Measurements from ENCODE around the gene PI4KA. TPM values are rescaled to one million over a fixed set of nuclear protein-coding genes. Genes with fewer than 3 reads are reported as not detected.

The PI4KA gene
- total RNA-seq, 6 experiments from 2014 or later = 51.0 to 61.3 (median 57.2) TPM

DNA sequence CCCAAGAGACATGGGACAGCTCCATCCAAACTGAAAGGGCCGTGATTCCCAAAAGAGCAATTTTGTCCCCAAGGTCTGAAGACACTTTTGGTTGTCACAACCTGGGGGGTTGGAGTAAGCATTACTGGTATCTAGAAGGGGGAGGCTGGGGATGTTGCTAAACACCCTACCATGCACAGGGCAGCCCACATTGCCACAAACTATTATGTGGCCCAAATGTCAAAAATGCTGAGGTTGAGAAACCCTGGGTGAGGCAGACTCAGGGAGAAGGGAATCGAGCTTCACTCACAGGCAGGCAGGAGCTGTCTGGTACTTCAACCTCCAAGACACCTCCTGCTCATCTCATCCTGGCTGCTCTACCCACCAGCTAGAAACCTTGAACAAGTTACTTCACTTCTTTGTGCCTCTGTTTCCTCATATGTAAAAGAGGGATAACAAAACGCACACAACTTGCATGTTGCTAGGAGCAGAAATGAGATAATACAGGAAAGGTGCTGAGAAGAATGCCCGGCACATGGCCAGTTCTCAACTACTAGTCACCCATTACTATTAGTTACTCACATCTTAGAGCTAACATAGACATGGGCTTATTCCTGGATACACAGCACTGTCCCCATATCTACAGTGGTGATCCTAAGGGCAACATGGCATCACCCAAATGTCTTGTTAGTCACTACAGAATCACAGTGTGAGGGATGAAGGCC, 75.9 kb downstream of the PI4KA start:
- peaks cover 42% of the 10 kb centered on the region for H3K4me1 Mint-ChIP-seq (ENCODE audit: low read depth)
- H3K36me3 Mint-ChIP-seq (ENCODE audit: low read depth) = peaks cover 6% of the 10 kb centered on the region; the same call in 1 of the 2 replicates
- H3K27ac Mint-ChIP-seq = peak overlapping the region; percentile 72; the same call in 1 of the 2 replicates
- peaks cover 1% of the 10 kb centered on the region for H3K27me3 Mint-ChIP-seq (ENCODE audit: insufficient read depth)
- no peaks in the 10 kb centered on the region for H3K9me3 Mint-ChIP-seq
- H3K4me3 Mint-ChIP-seq = no peak overlapping the region
- DNase-seq = no peak
- TF ChIP-seq, protein P1, sequence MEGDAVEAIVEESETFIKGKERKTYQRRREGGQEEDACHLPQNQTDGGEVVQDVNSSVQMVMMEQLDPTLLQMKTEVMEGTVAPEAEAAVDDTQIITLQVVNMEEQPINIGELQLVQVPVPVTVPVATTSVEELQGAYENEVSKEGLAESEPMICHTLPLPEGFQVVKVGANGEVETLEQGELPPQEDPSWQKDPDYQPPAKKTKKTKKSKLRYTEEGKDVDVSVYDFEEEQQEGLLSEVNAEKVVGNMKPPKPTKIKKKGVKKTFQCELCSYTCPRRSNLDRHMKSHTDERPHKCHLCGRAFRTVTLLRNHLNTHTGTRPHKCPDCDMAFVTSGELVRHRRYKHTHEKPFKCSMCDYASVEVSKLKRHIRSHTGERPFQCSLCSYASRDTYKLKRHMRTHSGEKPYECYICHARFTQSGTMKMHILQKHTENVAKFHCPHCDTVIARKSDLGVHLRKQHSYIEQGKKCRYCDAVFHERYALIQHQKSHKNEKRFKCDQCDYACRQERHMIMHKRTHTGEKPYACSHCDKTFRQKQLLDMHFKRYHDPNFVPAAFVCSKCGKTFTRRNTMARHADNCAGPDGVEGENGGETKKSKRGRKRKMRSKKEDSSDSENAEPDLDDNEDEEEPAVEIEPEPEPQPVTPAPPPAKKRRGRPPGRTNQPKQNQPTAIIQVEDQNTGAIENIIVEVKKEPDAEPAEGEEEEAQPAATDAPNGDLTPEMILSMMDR (IDR thresholded peaks at IDR 0.05) = no peak

DNA sequence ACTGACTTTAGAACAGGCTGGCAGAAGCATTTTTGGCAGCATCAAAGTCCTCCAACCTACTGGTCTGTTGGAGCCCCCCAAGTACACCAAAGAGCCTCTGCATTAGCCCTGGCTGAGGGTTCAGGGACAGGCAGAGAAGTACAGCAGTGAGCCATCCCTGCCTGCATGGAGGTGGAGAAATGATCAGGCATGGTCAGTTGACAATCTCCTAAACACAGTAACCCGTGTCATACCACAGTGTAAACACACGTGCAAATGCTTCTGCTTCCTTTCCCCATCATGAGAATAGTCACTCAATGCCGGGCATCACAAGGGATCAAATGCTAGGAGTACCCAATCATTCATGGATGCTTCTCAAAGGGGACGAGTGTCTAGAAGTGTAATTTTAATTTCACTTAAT, 76.5 kb downstream of the PI4KA start:
- no peak overlapping the region for H3K4me3 Mint-ChIP-seq
- peaks cover 47% of the 10 kb centered on the region for H3K4me1 Mint-ChIP-seq (ENCODE audit: low read depth)

DNA sequence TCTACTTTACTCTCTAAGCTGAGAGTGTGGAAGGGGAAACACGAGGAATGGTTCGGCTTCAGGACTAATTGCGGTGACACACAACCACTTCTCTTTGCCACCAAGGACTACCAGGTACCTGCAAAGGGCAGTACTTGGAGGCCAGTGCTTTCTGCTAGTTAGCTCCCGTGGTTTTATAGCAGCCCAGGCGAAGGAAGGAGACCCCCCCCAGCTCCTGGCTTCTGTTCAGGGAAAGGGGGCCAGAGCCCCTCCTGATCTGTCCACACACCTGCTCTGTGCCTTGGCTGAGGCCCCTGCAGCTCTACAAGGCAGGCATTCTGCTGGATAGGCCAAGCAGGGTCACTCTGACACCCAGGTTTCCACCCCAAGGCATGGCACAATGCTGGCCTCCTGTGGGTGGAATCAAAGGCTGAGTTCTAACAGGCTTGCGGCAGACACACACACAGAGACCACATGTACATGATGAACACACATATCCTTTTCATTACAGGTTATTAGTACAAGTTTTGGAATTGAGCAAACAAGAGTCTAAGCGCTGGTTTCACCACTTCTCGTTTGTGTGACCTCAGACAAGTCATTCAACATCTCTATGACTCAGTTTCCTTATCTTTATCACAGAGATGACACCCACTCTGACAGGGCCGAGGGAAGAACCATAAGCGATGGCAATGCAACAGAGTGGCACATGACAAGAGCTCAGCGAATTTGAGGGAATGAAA, 77.2 kb downstream of the PI4KA start:
- Mint-ChIP-seq H3K27me3 (ENCODE audit: insufficient read depth) (peaks cover 1% of the 10 kb centered on the region), H3K9me3 (no peaks in the 10 kb centered on the region), H3K4me1 (ENCODE audit: low read depth) (peaks cover 47% of the 10 kb centered on the region), H3K36me3 (ENCODE audit: low read depth) (peaks cover 10% of the 10 kb centered on the region; the same call in 1 of the 2 replicates), H3K27ac (no peak overlapping the region), H3K4me3 (no peak overlapping the region)
- TF ChIP-seq, protein P1 (IDR thresholded peaks at IDR 0.05) = no peak
- no peak for DNase-seq

More for the DNA sequence above, 76.5 kb downstream of the PI4KA start:
- Mint-ChIP-seq H3K27me3 (ENCODE audit: insufficient read depth) (peaks cover 1% of the 10 kb centered on the region), H3K27ac (no peak overlapping the region), H3K36me3 (ENCODE audit: low read depth) (peaks cover 10% of the 10 kb centered on the region; the same call in 1 of the 2 replicates), H3K9me3 (no peaks in the 10 kb centered on the region)
- TF ChIP-seq, protein P1 (IDR thresholded peaks at IDR 0.05) = no peak
- no peak for DNase-seq

DNA sequence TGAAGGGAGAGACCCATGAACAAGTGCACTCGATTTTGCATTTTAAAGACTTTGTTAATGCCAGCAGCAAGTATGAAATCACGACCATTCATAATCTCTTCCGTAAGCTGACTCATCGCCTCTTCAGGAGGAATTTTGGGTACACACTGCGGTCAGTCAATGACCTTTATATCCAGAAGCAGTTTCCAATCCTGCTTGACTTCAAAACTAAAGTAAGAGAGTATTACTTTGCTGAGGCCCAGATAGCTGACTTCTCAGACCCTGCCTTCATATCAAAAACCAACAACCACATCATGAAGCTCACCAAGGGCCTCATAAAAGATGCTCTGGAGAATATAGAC, 78.8 kb downstream of the PI4KA start:
- Mint-ChIP-seq H3K9me3 (no peaks in the 10 kb centered on the region), H3K27ac (no peak overlapping the region)
- TF ChIP-seq, protein P1 (IDR thresholded peaks at IDR 0.05) = no peak

DNA sequence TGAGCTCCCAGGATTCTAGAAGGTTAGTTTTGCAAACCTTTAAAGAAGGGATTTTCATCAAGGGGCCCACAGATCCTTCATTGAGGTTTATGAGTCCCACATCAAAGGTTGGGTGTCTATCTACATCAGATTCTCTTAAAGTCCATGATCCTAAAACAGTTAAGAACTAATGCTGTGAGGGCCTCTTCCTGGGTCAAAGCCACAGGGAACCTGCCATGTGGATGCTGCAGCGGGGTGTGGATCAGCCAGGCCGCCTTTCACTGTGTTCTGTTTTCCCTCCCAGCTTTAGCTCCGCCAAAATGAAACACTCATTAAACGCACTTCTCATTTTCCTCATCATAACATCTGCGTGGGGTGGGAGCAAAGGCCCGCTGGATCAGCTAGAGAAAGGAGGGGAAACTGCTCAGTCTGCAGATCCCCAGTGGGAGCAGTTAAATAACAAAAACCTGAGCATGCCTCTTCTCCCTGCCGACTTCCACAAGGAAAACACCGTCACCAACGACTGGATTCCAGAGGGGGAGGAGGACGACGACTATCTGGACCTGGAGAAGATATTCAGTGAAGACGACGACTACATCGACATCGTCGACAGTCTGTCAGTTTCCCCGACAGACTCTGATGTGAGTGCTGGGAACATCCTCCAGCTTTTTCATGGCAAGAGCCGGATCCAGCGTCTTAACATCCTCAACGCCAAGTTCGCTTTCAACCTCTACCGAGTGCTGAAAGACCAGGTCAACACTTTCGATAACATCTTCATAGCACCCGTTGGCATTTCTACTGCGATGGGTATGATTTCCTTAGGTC, 79.4 kb downstream of the PI4KA start:
- no peaks in the 10 kb centered on the region; the same call in 1 of the 2 replicates for H3K27me3 Mint-ChIP-seq (ENCODE audit: insufficient read depth)
- H3K36me3 Mint-ChIP-seq (ENCODE audit: low read depth) = peaks cover 10% of the 10 kb centered on the region; the same call in 1 of the 2 replicates
- no peak for DNase-seq
- TF ChIP-seq, protein P1 (IDR thresholded peaks at IDR 0.05) = no peak
- peak overlapping the region; percentile 86; the same call in 1 of the 2 replicates for H3K27ac Mint-ChIP-seq
- H3K4me1 Mint-ChIP-seq (ENCODE audit: low read depth) = peaks cover 43% of the 10 kb centered on the region
- H3K4me3 Mint-ChIP-seq = no peak overlapping the region
- no peaks in the 10 kb centered on the region for H3K9me3 Mint-ChIP-seq

More for the DNA sequence above, 78.8 kb downstream of the PI4KA start:
- peaks cover 10% of the 10 kb centered on the region; the same call in 1 of the 2 replicates for H3K36me3 Mint-ChIP-seq (ENCODE audit: low read depth)
- H3K27me3 Mint-ChIP-seq (ENCODE audit: insufficient read depth) = no peaks in the 10 kb centered on the region; the same call in 1 of the 2 replicates
- peaks cover 47% of the 10 kb centered on the region for H3K4me1 Mint-ChIP-seq (ENCODE audit: low read depth)
- no peak overlapping the region for H3K4me3 Mint-ChIP-seq
- no peak for DNase-seq

Data from HFFc6 (cell line).